IMR-90 (cell line): ENCODE data around the gene CBFA2T3. TPM values are rescaled to one million over a fixed set of nuclear protein-coding genes. Genes with fewer than 3 reads are reported as not detected.

Experiments used
- ATAC-seq: fragments of 200-7000 bp; cut with Tn5 transposase; 2 replicates; pipeline ENCODE4 v1.9.1; 2020; ENCODE audit warnings: low read depth, mild to moderate bottlenecking, moderate library complexity
- BruUV-seq: library from RNA; stranded (reverse); fragments of 400-500 nt; replicated peaks from 2 replicates; lab custom pipeline; 2021; lab: Mats Ljungman, UMichigan
- CTCF ChIA-PET: fragments of 300-600 bp; formaldehyde crosslinking; extraction: SDS; loops from one replicate; lab custom pipeline; 2021; ENCODE audit warnings: antibody characterized with exemption; lab: Yijun Ruan, JAX
- POLR2A ChIA-PET: fragments of 300-600 bp; sonication (Branson Sonifier 250); formaldehyde crosslinking; loops from one replicate; lab custom pipeline; 2022; ENCODE audit warnings: antibody characterized with exemption; ENCODE audit not compliant: unreplicated experiment; lab: Charles Lee
- DNase-seq: peaks from one replicate; pipeline ENCODE4 v3.0.0; 2013
- H2AFZ ChIP-seq: replicated peaks from 2 replicates; pipeline ENCODE3; 2013; ENCODE audit warnings: low read length, mild to moderate bottlenecking; ENCODE audit not compliant: poor library complexity
- H2AK5ac ChIP-seq: 2 replicates; pipeline ENCODE4 v1.6.1; 2013; ENCODE audit warnings: low read depth, low read length, inconsistent platforms
- H2AK9ac ChIP-seq: replicated peaks from 2 replicates; pipeline ENCODE3; 2013; ENCODE audit warnings: mild to moderate bottlenecking, low read depth, low read length, moderate library complexity; ENCODE audit not compliant: poor library complexity
- H2BK120ac ChIP-seq: 2 replicates; pipeline ENCODE4 v1.6.1; 2013; ENCODE audit warnings: low read depth, low read length, inconsistent platforms
- H2BK15ac ChIP-seq: 3 replicates; pipeline ENCODE4 v1.6.1; 2013; ENCODE audit warnings: low read depth, low read length, inconsistent platforms
- H2BK20ac ChIP-seq: 2 replicates; pipeline ENCODE4 v1.6.1; 2013; ENCODE audit warnings: low read depth, mild to moderate bottlenecking, inconsistent platforms, low read length, moderate library complexity
- H2BK5ac ChIP-seq: 2 replicates; pipeline ENCODE4 v1.6.1; 2013; ENCODE audit warnings: mild to moderate bottlenecking, low read depth, low read length, inconsistent platforms; ENCODE audit not compliant: poor library complexity, severe bottlenecking
- H3K14ac ChIP-seq: replicated peaks from 2 replicates; pipeline ENCODE4 v1.6.1; 2013; ENCODE audit warnings: low read depth, low read length, inconsistent platforms
- H3K18ac ChIP-seq: 2 replicates; pipeline ENCODE4 v1.6.1; 2013; ENCODE audit warnings: low read depth, low read length, control low read depth
- H3K23ac ChIP-seq: 2 replicates; pipeline ENCODE4 v1.6.1; 2013; ENCODE audit warnings: low read depth, low read length, inconsistent platforms
- H3K27ac ChIP-seq: 2 replicates; pipeline ENCODE4 v1.5.1; 2013; ENCODE audit warnings: mild to moderate bottlenecking, control low read depth, low read length; ENCODE audit not compliant: insufficient read depth
- H3K27me3 ChIP-seq: 2 replicates; pipeline ENCODE4 v1.6.1; 2013; ENCODE audit warnings: low read length; ENCODE audit not compliant: control insufficient read depth, insufficient read depth
- H3K36me3 ChIP-seq: 2 replicates; pipeline ENCODE4 v1.6.1; 2013; ENCODE audit warnings: low read length, mixed read lengths; ENCODE audit not compliant: control insufficient read depth, insufficient read depth
- H3K4ac ChIP-seq: 2 replicates; pipeline ENCODE4 v1.6.1; 2013; ENCODE audit warnings: low read depth, low read length, inconsistent platforms
- H3K4me1 ChIP-seq: 2 replicates; pipeline ENCODE4 v1.6.1; 2013; ENCODE audit warnings: low read length, mixed read lengths; ENCODE audit not compliant: control insufficient read depth, insufficient read depth
- H3K4me2 ChIP-seq: 2 replicates; pipeline ENCODE4 v1.6.1; 2013; ENCODE audit warnings: low read depth, mild to moderate bottlenecking, control low read depth, low read length, moderate library complexity
- H3K4me3 ChIP-seq: 2 replicates; pipeline ENCODE4 v1.5.1; 2013; ENCODE audit warnings: low read depth, mild to moderate bottlenecking, control low read depth, low read length, moderate library complexity; ENCODE audit not compliant: insufficient read depth
- H3K56ac ChIP-seq: 2 replicates; pipeline ENCODE4 v1.6.1; 2013; ENCODE audit warnings: low read length, inconsistent platforms; ENCODE audit not compliant: insufficient read depth; ENCODE audit errors: extremely low read depth
- H3K79me1 ChIP-seq, 2 experiments: 2 replicates each; pipeline ENCODE4 v1.6.1; 2013; ENCODE audit warnings: low read length in 2 of 2, inconsistent platforms in 1 of 2, low read depth in 1 of 2
- H3K9ac ChIP-seq: 2 replicates; pipeline ENCODE4 v1.6.1; 2013; ENCODE audit warnings: low read depth, low read length, control low read depth
- H3K9me1 ChIP-seq: 2 replicates; pipeline ENCODE4 v1.6.1; 2013; ENCODE audit warnings: low read length, inconsistent platforms; ENCODE audit not compliant: insufficient read depth
- H3K9me3 ChIP-seq: 2 replicates; pipeline ENCODE4 v1.6.1; 2013; ENCODE audit warnings: low read length; ENCODE audit not compliant: control insufficient read depth, insufficient read depth
- H4K20me1 ChIP-seq: 2 replicates; pipeline ENCODE4 v1.6.1; 2013; ENCODE audit warnings: low read length, inconsistent platforms; ENCODE audit not compliant: insufficient read depth
- H4K5ac ChIP-seq: 2 replicates; pipeline ENCODE4 v1.6.1; 2013; ENCODE audit warnings: mild to moderate bottlenecking, low read depth, low read length, control low read depth
- H4K8ac ChIP-seq, 2 experiments: 2 replicates each; pipeline ENCODE4 v1.6.1; 2013; ENCODE audit warnings: low read depth in 2 of 2, low read length in 2 of 2, control low read depth in 1 of 2, inconsistent platforms in 1 of 2
- H4K91ac ChIP-seq: 2 replicates; pipeline ENCODE4 v1.6.1; 2013; ENCODE audit warnings: low read depth, low read length, inconsistent platforms; ENCODE audit not compliant: insufficient read depth
- CTCF ChIP-seq: conservative IDR thresholded peaks from 2 replicates; pipeline ENCODE4 v1.5.1; 2012; ENCODE audit warnings: mild to moderate bottlenecking, low read depth, low read length, improper control_type of control experiment
- MXI1 ChIP-seq: IDR thresholded peaks from 2 replicates; pipeline ENCODE4 v1.6.1; 2012; ENCODE audit warnings: low read depth, mild to moderate bottlenecking, low read length, moderate library complexity, borderline replicate concordance
- NFE2L2 ChIP-seq: fragments of 150-350 bp; IDR thresholded peaks from 2 replicates; pipeline ENCODE4 v1.6.1; 2016; ENCODE audit warnings: low read depth, mild to moderate bottlenecking, low read length
- RAD21 ChIP-seq: IDR thresholded peaks from 2 replicates; pipeline ENCODE4 v1.6.1; 2012; ENCODE audit warnings: low read length, improper control_type of control experiment
- RCOR1 ChIP-seq: IDR thresholded peaks from 2 replicates; pipeline ENCODE4 v1.6.1; 2012; ENCODE audit warnings: mild to moderate bottlenecking, low read length, improper control_type of control experiment; ENCODE audit not compliant: insufficient replicate concordance
- RFX5 ChIP-seq: IDR thresholded peaks from 2 replicates; pipeline ENCODE4 v1.8.0; 2012; ENCODE audit warnings: low read depth, mild to moderate bottlenecking, low read length, moderate library complexity
- SMC3 ChIP-seq: fragments of 150-350 bp; IDR thresholded peaks from 2 replicates; pipeline ENCODE4 v1.6.1; 2016; ENCODE audit warnings: low read depth, mild to moderate bottlenecking, antibody characterized with exemption, low read length, moderate library complexity
- USF2 ChIP-seq: fragments of 150-350 bp; IDR thresholded peaks from 2 replicates; pipeline ENCODE4 v1.6.1; 2017; ENCODE audit warnings: mild to moderate bottlenecking, antibody characterized with exemption, low read length, low read depth
- WGBS, 2 experiments: methylation state at CpG; one replicate each; pipeline versions ENCODE4 v1.1.5 to v1.1.7; 2013; ENCODE audit warnings: missing lambda C conversion rate in 2 of 2; ENCODE audit not compliant: insufficient read length in 1 of 2; ENCODE audit errors: extremely low coverage in 2 of 2; 5-methylcytosine and 5-hydroxymethylcytosine counted together
- dilution Hi-C: fragments of 300-500 bp; cut with HindIII; formaldehyde crosslinking; loops from one replicate; pipeline ENCODE4 v1.14.3; 2018; ENCODE audit warnings: low sequenced_read_pairs; ENCODE audit not compliant: unreplicated experiment
- in situ Hi-C: fragments of 300-500 bp; cut with MboI; formaldehyde crosslinking; loops from 3 replicates; pipeline ENCODE4 v1.14.3; 2019; ENCODE audit warnings: low sequenced_read_pairs, inconsistent platforms, mixed read lengths
- intact Hi-C: fragments of 100-400 bp; cut with micrococcal nuclease; formaldehyde crosslinking; loops from 2 replicates; pipeline ENCODE4 v1.10.0; 2022
- polyA plus RNA-seq, 3 experiments: library from polyadenylated mRNA; depleted of rRNA; stranded (reverse); fragments of >200 nt; gene quantifications; 2 replicates each; pipeline ENCODE4 v1.2.3, GENCODE V29; 2012; ENCODE audit warnings: low replicate concordance in 1 of 3
- total RNA-seq: library from RNA; depleted of rRNA; stranded (reverse); fragments of >200 nt; gene quantifications from 2 replicates; pipeline ENCODE4 v1.2.3, GENCODE V29; 2012

CBFA2T3 gene
- total and polyA plus RNA-seq, 2 of the 4 experiments (the other 2 are of a cell fraction) = not detected

GRCh38 chr16:88903267-88903666, 73.7 kb downstream of the CBFA2T3 start:
- Histone ChIP-seq H3K79me1 (no peaks in the 10 kb centered on the region), H3K27me3 (peaks cover 23% of the 10 kb centered on the region; the same call in 1 of the 2 replicates), H3K23ac (no peak overlapping the region), H2BK120ac (no peak overlapping the region), H4K91ac (no peak overlapping the region), H2AK5ac (no peak overlapping the region), H2AK9ac (no peak overlapping the region), H3K14ac (no peak overlapping the region), H4K5ac (no peak overlapping the region), H2BK20ac (no peak overlapping the region), H4K20me1 (no peaks in the 10 kb centered on the region), H3K4ac (no peak overlapping the region), H3K36me3 (no peaks in the 10 kb centered on the region), H3K18ac (no peak overlapping the region), H2AFZ (no peak overlapping the region), H2BK5ac (no peak overlapping the region), H3K56ac (no peak overlapping the region), H3K4me2 (no peak overlapping the region), H3K4me1 (no peaks in the 10 kb centered on the region), H4K8ac (no peak overlapping the region), H3K9me1 (no peaks in the 10 kb centered on the region), H3K4me3 (no peak overlapping the region), H3K9me3 (no peaks in the 10 kb centered on the region), H3K27ac (no peak overlapping the region), H3K9ac (no peak overlapping the region), H2BK15ac (no peak overlapping the region)
- ChIA-PET POLR2A (no interaction called here), CTCF (no interaction called here)
- dilution Hi-C loops = no loop called here
- BruUV-seq = no TSS peak
- DNase-seq (no peak), ATAC-seq (no peak)
- intact Hi-C loops = no loop called here
- no CpG with 5 or more reads among the region's 14 CpGs for WGBS, 2 experiments
- in situ Hi-C loops = no loop called here
- TF ChIP-seq SMC3 (no peak), CTCF (no peak), MXI1 (no peak), RCOR1 (no peak), NFE2L2 (no peak), RFX5 (no peak), RAD21 (no peak), USF2 (no peak)
